ENCODE data around the gene OBSL1. TPM values are rescaled to one million over a fixed set of nuclear protein-coding genes. Genes with fewer than 3 reads are reported as not detected.

The OBSL1 gene
- total RNA-seq, 2 donors from 2014 or later, result 119 to 185 TPM

DNA sequence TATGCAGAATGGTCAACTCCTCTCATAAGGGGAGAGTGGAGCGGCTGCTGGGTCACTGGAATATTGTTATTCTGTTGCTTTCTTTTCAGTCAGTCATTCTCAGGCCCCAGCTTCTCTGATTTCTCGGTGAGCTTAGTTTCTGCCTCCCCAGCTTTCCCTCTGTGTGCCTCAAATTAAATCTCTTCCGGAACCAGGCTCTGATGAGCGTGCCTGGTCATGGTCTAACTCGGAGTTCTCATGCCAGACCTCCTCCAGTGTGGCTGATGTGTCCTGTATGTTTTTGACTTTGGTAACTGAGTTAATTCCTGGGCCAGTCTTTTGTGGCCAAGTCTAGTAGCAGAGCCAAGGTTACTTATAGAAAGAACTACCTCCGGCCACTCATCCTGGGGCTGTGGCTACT, 21.4 kb upstream of the OBSL1 start:
- H3K36me3 ChIP-seq (replicated peaks in 1 of 2; ENCODE audit: insufficient read depth in 1 of 2, low read depth in 2 of 2), result no peaks in the 10 kb centered on the region
- no peak overlapping the region for H3K4me3 ChIP-seq
- no peak overlapping the region for H3K27ac ChIP-seq
- TF ChIP-seq POLR2A (IDR thresholded peaks at IDR 0.05) (no peak), CTCF (IDR thresholded peaks at IDR 0.05) (no peak)
- H3K27me3 ChIP-seq, result no peaks in the 10 kb centered on the region
- WGBS, 2 donors, result 81 to 82% methylated on average over 6 of the region's 6 CpGs
- ATAC-seq (no peak), DNase-seq (no peak)
- intact Hi-C loops (cut with DNase I), result no loop called here
- peaks cover 11% of the 10 kb centered on the region for H3K4me1 ChIP-seq
- no peaks in the 10 kb centered on the region for H3K9me3 ChIP-seq

GRCh38 chr2:219591091-219591490, 19.8 kb upstream of the OBSL1 start:
- TF ChIP-seq CTCF (IDR thresholded peaks at IDR 0.05) (no peak), POLR2A (IDR thresholded peaks at IDR 0.05) (no peak)
- H3K27ac ChIP-seq, result no peak overlapping the region
- intact Hi-C loops (cut with DNase I), result no loop called here
- H3K36me3 ChIP-seq (replicated peaks in 1 of 2; ENCODE audit: insufficient read depth in 1 of 2, low read depth in 2 of 2), result no peaks in the 10 kb centered on the region
- H3K9me3 ChIP-seq, result no peaks in the 10 kb centered on the region
- no peaks in the 10 kb centered on the region for H3K27me3 ChIP-seq
- H3K4me3 ChIP-seq, result no peak overlapping the region
- peaks cover 1% of the 10 kb centered on the region for H3K4me1 ChIP-seq
- ATAC-seq, result no peak
- WGBS, 2 donors, result 66 to 68% methylated on average over 4 of the region's 4 CpGs
- no peak for DNase-seq

DNA sequence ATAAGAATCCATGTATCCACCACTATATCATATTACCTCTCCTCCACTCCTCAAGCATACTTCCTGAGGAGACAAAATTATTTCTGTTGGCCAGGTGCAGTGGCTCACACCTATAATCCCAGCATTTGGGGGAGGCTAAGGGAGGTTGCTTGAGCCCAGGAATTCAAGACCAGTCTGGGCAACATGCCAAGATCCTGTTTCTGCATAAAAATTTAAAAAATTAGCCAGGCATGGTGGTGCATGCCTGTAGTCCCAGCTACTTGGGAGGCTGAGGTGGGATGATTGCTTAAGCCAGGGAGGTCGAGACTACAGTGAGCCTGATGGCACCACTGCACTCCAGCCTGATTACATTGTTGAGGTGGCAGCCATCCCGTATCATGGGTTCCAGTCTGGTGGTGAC, 10.0 kb upstream of the OBSL1 start:
- Histone ChIP-seq H3K9me3 (no peaks in the 10 kb centered on the region), H3K36me3 (replicated peaks in 1 of 2; ENCODE audit: insufficient read depth in 1 of 2, low read depth in 2 of 2) (no peaks in the 10 kb centered on the region), H3K4me3 (no peak overlapping the region), H3K4me1 (peaks cover 8% of the 10 kb centered on the region), H3K27me3 (no peaks in the 10 kb centered on the region), H3K27ac (no peak overlapping the region)
- intact Hi-C loops (cut with DNase I), result no loop called here
- ATAC-seq, result no peak
- TF ChIP-seq CTCF (IDR thresholded peaks at IDR 0.05), result no peak
- TF ChIP-seq POLR2A (IDR thresholded peaks at IDR 0.05), result no peak
- DNase-seq, result no peak
- 61 to 75% methylated on average over 2 of the region's 2 CpGs for WGBS, 2 donors

- intact Hi-C loops (cut with DNase I), result no loop called here
- no peak for DNase-seq
- H3K27me3 ChIP-seq, result no peaks in the 10 kb centered on the region
- H3K27ac ChIP-seq, result no peak overlapping the region
- ATAC-seq, result no peak
- TF ChIP-seq CTCF (IDR thresholded peaks at IDR 0.05), result no peak
- TF ChIP-seq POLR2A (IDR thresholded peaks at IDR 0.05), result no peak
- H3K4me3 ChIP-seq, result no peak overlapping the region
- no peaks in the 10 kb centered on the region for H3K36me3 ChIP-seq (replicated peaks in 1 of 2; ENCODE audit: insufficient read depth in 1 of 2, low read depth in 2 of 2)
- 72 to 73% methylated on average over 8 of the region's 8 CpGs for WGBS, 2 donors
- H3K4me1 ChIP-seq, result peaks cover 18% of the 10 kb centered on the region
- H3K9me3 ChIP-seq, result no peaks in the 10 kb centered on the region
These were observed 7.7 kb upstream of the OBSL1 start for GRCh38 chr2:219578811-219579613.
